GM23248 (cell line): Measurements from ENCODE around the gene SCCPDH.
"Not testable (repeated sequence)": the region's sequence is repeated elsewhere in the genome, so short reads cannot be mapped to it uniquely, and the experiment has no call there.

Source experiments
- EZH2 ChIP-seq: fragments of 200-600 bp; sonication (generic); IDR thresholded peaks from 2 replicates; pipeline ENCODE4 v1.6.1; 2018; ENCODE audit warnings: antibody characterized with exemption, mild to moderate bottlenecking; ENCODE audit not compliant: insufficient read depth, poor library complexity, severe bottlenecking
- EZH2phosphoT487 ChIP-seq: fragments of 200-600 bp; sonication (generic); IDR thresholded peaks from 2 replicates; pipeline ENCODE4 v1.6.1; 2018; ENCODE audit warnings: antibody characterized with exemption, moderate library complexity, mild to moderate bottlenecking, low read depth; ENCODE audit not compliant: insufficient read depth

GRCh38 chr1:246731873-246732272, 7.7 kb downstream of the SCCPDH start:
- TF ChIP-seq EZH2, EZH2phosphoT487: not testable (repeated sequence)
